ENCODE data around the gene PHLDA1. TPM values are rescaled to one million over a fixed set of nuclear protein-coding genes. Genes with fewer than 3 reads are reported as not detected.

The PHLDA1 gene
- total and polyA plus RNA-seq, 2 of the 13 experiments (the other 11 are each of a cell fraction or from before 2014, with no cell fraction given) = 33.8 to 41.0 TPM

DNA sequence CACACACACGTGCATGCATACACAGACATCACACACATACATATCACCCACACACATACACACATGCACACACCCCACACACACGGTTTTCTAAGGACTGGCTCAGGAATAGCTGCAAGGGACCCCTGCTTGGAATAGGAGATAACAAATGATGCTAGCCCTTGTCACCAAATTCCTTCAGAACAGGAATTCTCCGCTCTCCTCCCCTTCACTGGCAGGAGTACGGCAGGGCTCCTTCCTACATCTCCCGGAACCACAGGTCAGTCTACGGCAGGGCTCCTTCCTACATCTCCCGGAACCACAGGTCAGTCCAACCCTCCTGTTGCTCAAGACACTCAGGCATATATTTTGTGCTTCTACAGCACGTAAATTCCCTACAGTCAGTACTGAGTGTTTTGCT lies 23.9 kb downstream of the PHLDA1 start:
- Histone ChIP-seq H3K9ac (ENCODE audit: insufficient read depth, low read depth, low read length) (no peak overlapping the region), H3K36me3 (replicated peaks in 1 of 2; ENCODE audit: control insufficient read depth in 1 of 2, insufficient read depth in 2 of 2, low read length in 2 of 2) (no peaks in the 10 kb centered on the region), H3K4me1 (ENCODE audit: insufficient read depth, low read length) (peaks cover 39% of the 10 kb centered on the region), H3K79me2 (ENCODE audit: insufficient read depth, low read length) (no peaks in the 10 kb centered on the region), H3K27me3 (ENCODE audit: control insufficient read depth in 1 of 2, insufficient read depth in 2 of 2, low read length in 2 of 2) (no peaks in the 10 kb centered on the region), H2AFZ (ENCODE audit: low read length) (no peak overlapping the region), H3K4me3 (replicated peaks in 1 of 3; ENCODE audit: insufficient read depth in 1 of 3, low read depth in 2 of 3, low read length in 3 of 3) (no peak overlapping the region), H3K4me2 (ENCODE audit: low read depth, low read length) (no peak overlapping the region), H4K20me1 (ENCODE audit: insufficient read depth, low read length) (no peaks in the 10 kb centered on the region), H3K9me3 (ENCODE audit: low read length) (no peaks in the 10 kb centered on the region), H3K27ac (ENCODE audit: extremely low read length, insufficient read depth, low read length) (no peak overlapping the region)
- TF ChIP-seq, protein P1, sequence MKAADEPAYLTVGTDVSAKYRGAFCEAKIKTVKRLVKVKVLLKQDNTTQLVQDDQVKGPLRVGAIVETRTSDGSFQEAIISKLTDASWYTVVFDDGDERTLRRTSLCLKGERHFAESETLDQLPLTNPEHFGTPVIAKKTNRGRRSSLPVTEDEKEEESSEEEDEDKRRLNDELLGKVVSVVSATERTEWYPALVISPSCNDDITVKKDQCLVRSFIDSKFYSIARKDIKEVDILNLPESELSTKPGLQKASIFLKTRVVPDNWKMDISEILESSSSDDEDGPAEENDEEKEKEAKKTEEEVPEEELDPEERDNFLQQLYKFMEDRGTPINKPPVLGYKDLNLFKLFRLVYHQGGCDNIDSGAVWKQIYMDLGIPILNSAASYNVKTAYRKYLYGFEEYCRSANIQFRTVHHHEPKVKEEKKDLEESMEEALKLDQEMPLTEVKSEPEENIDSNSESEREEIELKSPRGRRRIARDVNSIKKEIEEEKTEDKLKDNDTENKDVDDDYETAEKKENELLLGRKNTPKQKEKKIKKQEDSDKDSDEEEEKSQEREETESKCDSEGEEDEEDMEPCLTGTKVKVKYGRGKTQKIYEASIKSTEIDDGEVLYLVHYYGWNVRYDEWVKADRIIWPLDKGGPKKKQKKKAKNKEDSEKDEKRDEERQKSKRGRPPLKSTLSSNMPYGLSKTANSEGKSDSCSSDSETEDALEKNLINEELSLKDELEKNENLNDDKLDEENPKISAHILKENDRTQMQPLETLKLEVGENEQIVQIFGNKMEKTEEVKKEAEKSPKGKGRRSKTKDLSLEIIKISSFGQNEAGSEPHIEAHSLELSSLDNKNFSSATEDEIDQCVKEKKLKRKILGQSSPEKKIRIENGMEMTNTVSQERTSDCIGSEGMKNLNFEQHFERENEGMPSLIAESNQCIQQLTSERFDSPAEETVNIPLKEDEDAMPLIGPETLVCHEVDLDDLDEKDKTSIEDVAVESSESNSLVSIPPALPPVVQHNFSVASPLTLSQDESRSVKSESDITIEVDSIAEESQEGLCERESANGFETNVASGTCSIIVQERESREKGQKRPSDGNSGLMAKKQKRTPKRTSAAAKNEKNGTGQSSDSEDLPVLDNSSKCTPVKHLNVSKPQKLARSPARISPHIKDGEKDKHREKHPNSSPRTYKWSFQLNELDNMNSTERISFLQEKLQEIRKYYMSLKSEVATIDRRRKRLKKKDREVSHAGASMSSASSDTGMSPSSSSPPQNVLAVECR (CRISPR knock-in tag; IDR thresholded peaks at IDR 0.05; ENCODE audit: borderline replicate concordance) = no peak
- TF ChIP-seq KDM3A (CRISPR knock-in tag; IDR thresholded peaks at IDR 0.05; ENCODE audit: low read depth) = no peak
- no peak for TF ChIP-seq MEIS1 (CRISPR knock-in tag; IDR thresholded peaks at IDR 0.05; ENCODE audit: borderline replicate concordance)
- no peak for TF ChIP-seq FOXK2 (IDR thresholded peaks at IDR 0.05)
- TF ChIP-seq MIER3 (CRISPR knock-in tag; IDR thresholded peaks at IDR 0.05; ENCODE audit: borderline replicate concordance) = no peak
- TF ChIP-seq ZNF709 (CRISPR knock-in tag; IDR thresholded peaks at IDR 0.05) = no peak
- TF ChIP-seq, protein P2, sequence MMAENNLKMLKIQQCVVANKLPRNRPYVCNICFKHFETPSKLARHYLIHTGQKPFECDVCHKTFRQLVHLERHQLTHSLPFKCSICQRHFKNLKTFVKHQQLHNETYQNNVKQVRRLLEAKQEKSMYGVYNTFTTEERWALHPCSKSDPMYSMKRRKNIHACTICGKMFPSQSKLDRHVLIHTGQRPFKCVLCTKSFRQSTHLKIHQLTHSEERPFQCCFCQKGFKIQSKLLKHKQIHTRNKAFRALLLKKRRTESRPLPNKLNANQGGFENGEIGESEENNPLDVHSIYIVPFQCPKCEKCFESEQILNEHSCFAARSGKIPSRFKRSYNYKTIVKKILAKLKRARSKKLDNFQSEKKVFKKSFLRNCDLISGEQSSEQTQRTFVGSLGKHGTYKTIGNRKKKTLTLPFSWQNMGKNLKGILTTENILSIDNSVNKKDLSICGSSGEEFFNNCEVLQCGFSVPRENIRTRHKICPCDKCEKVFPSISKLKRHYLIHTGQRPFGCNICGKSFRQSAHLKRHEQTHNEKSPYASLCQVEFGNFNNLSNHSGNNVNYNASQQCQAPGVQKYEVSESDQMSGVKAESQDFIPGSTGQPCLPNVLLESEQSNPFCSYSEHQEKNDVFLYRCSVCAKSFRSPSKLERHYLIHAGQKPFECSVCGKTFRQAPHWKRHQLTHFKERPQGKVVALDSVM (CRISPR knock-in tag; IDR thresholded peaks at IDR 0.05) = no peak
- TF ChIP-seq ZNF749 (CRISPR knock-in tag; IDR thresholded peaks at IDR 0.05; ENCODE audit: borderline replicate concordance) = no peak
- no peak for TF ChIP-seq ZNF496 (CRISPR knock-in tag; IDR thresholded peaks at IDR 0.05; ENCODE audit: insufficient replicate concordance)
- TF ChIP-seq ZNF780A (CRISPR knock-in tag; IDR thresholded peaks at IDR 0.05) = no peak
- TF ChIP-seq, protein P3, sequence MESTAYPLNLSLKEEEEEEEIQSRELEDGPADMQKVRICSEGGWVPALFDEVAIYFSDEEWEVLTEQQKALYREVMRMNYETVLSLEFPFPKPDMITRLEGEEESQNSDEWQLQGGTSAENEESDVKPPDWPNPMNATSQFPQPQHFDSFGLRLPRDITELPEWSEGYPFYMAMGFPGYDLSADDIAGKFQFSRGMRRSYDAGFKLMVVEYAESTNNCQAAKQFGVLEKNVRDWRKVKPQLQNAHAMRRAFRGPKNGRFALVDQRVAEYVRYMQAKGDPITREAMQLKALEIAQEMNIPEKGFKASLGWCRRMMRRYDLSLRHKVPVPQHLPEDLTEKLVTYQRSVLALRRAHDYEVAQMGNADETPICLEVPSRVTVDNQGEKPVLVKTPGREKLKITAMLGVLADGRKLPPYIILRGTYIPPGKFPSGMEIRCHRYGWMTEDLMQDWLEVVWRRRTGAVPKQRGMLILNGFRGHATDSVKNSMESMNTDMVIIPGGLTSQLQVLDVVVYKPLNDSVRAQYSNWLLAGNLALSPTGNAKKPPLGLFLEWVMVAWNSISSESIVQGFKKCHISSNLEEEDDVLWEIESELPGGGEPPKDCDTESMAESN (CRISPR knock-in tag; conservative IDR thresholded peaks at IDR 0.05) = no peak
- no peak for TF ChIP-seq NFE2L1 (CRISPR knock-in tag; IDR thresholded peaks at IDR 0.05; ENCODE audit: borderline replicate concordance)
- no peak for TF ChIP-seq SRF (IDR thresholded peaks at IDR 0.05; ENCODE audit: low read depth, low read length)
- CTCF ChIA-PET (ENCODE audit: low intra/inter-chr PET ratio, low total read pairs) = no interaction called here
- in situ Hi-C loops (cut with HindIII; ENCODE audit: extremely low pct_ligation_motif_present, low pct_unique_long_range_greater_than_20kb) = no loop called here
- 86% methylated on average over 8 of the region's 8 CpGs for WGBS (ENCODE audit: low lambda C conversion rate)
- DNase-seq (ENCODE audit: low spot score) (no peak), FAIRE-seq (no peak), ATAC-seq (no peak)
- intact Hi-C loops (cut with micrococcal nuclease; ENCODE audit: unreplicated experiment) = no loop called here
- POLR2A ChIA-PET = interaction anchor here (4.2 kb wide), 1 partner anchor 24 kb away, joined by 32 read pairs; the partner anchor contains the start of gene PHLDA1
- no TSS peak for BruUV-seq (replicated peaks)
